ENCODE results near the gene SEC22C.

Gene SEC22C

GRCh38 chr3:42535981-42536784 is 45.6 kb downstream of the SEC22C start:
- peak in 1 of 2 experiments; percentile 17 for DNase-seq (ENCODE audit: low read depth in 2 of 2)

- no peak for DNase-seq (ENCODE audit: low read depth in 2 of 2)
Measured at GRCh38 chr3:42533161-42533897, 48.4 kb downstream of the SEC22C start.

- no peak for DNase-seq (ENCODE audit: low read depth in 2 of 2)
Measured at GRCh38 chr3:42532229-42532628, 49.5 kb downstream of the SEC22C start.

- DNase-seq (ENCODE audit: low read depth in 2 of 2) = no peak
Measured at GRCh38 chr3:42531470-42531869, 50.3 kb downstream of the SEC22C start.

GRCh38 chr3:42530073-42530472 is 51.7 kb downstream of the SEC22C start:
- DNase-seq (ENCODE audit: low read depth in 2 of 2) = no peak

GRCh38 chr3:42529468-42529867 is 52.3 kb downstream of the SEC22C start:
- DNase-seq (ENCODE audit: low read depth in 2 of 2) = no peak

- DNase-seq (ENCODE audit: low read depth in 2 of 2) = no peak
Measured at GRCh38 chr3:42527368-42527917, 54.3 kb downstream of the SEC22C start.

GRCh38 chr3:42526616-42527367 is 55.0 kb downstream of the SEC22C start:
- DNase-seq (ENCODE audit: low read depth in 2 of 2) = peak in 1 of 2 experiments; percentile 29

GRCh38 chr3:42525736-42526345 is 55.9 kb downstream of the SEC22C start:
- no peak for DNase-seq (ENCODE audit: low read depth in 2 of 2)

GRCh38 chr3:42525212-42525611 is 56.6 kb downstream of the SEC22C start:
- no peak for DNase-seq (ENCODE audit: low read depth in 2 of 2)

GRCh38 chr3:42524751-42525150 is 57.0 kb downstream of the SEC22C start:
- no peak for DNase-seq (ENCODE audit: low read depth in 2 of 2)

GRCh38 chr3:42520906-42521305 is 60.9 kb downstream of the SEC22C start:
- no peak for DNase-seq (ENCODE audit: low read depth in 2 of 2)

GRCh38 chr3:42520336-42520735 is 61.4 kb downstream of the SEC22C start:
- no peak for DNase-seq (ENCODE audit: low read depth in 2 of 2)

- DNase-seq (ENCODE audit: low read depth in 2 of 2) = no peak
Measured at GRCh38 chr3:42519568-42519962, 62.2 kb downstream of the SEC22C start.

GRCh38 chr3:42518800-42519567 is 62.8 kb downstream of the SEC22C start:
- no peak for DNase-seq (ENCODE audit: low read depth in 2 of 2)

GRCh38 chr3:42517117-42517516 is 64.7 kb downstream of the SEC22C start:
- DNase-seq (ENCODE audit: low read depth in 2 of 2) = no peak

- no peak for DNase-seq (ENCODE audit: low read depth in 2 of 2)
Measured at GRCh38 chr3:42516443-42516842, 65.3 kb downstream of the SEC22C start.

GRCh38 chr3:42515976-42516375 is 65.8 kb downstream of the SEC22C start:
- no peak for DNase-seq (ENCODE audit: low read depth in 2 of 2)

- DNase-seq (ENCODE audit: low read depth in 2 of 2) = no peak
Measured at GRCh38 chr3:42515391-42515916, 66.3 kb downstream of the SEC22C start.

GRCh38 chr3:42514876-42515275 is 66.9 kb downstream of the SEC22C start:
- DNase-seq (ENCODE audit: low read depth in 2 of 2) = no peak

GRCh38 chr3:42513521-42513920 is 68.2 kb downstream of the SEC22C start:
- no peak for DNase-seq (ENCODE audit: low read depth in 2 of 2)
